Kidney (tissue), 14 donors: ENCODE measurements around the gene RSRC1. TPM values are rescaled to one million over a fixed set of nuclear protein-coding genes. Genes with fewer than 3 reads are reported as not detected.

Source experiments
- DNase-seq, 5 donors: peaks; one replicate each; pipeline ENCODE4 v3.0.0-alpha.2; 2013 to 2020
- FAIRE-seq: peaks from 2 replicates; lab custom pipeline; 2012; peaks lifted over from hg19 to GRCh38; lab: Jason Lieb, UNC
- H3K27ac ChIP-seq, 2 donors: one replicate each; pipeline ENCODE4 v1.7.0; 2013; ENCODE audit warnings: low read depth in 2 of 2, low read length in 2 of 2, inconsistent platforms in 1 of 2
- H3K27me3 ChIP-seq: one replicate; pipeline ENCODE4 v1.7.1; 2013; ENCODE audit warnings: low read length, inconsistent platforms; ENCODE audit not compliant: control insufficient read depth, insufficient read depth
- H3K36me3 ChIP-seq, 3 donors: one replicate each; pipeline versions ENCODE4 v1.7.0 to v1.7.1; 2013; ENCODE audit warnings: low read length in 3 of 3, control low read depth in 1 of 3, inconsistent platforms in 1 of 3; ENCODE audit not compliant: insufficient read depth in 3 of 3, control insufficient read depth in 2 of 3
- H3K4me1 ChIP-seq, 3 donors: one replicate each; pipeline versions ENCODE4 v1.7.0 to v1.7.1; 2013; ENCODE audit warnings: low read length in 3 of 3, inconsistent platforms in 1 of 3, low read depth in 1 of 3; ENCODE audit not compliant: control insufficient read depth in 2 of 3, insufficient read depth in 2 of 3
- H3K4me3 ChIP-seq, 3 donors: one replicate each; pipeline versions ENCODE4 v1.7.0 to v1.8.1; 2013; ENCODE audit warnings: low read length in 3 of 3, control low read depth in 1 of 3, inconsistent platforms in 1 of 3
- H3K9ac ChIP-seq, 3 donors: one replicate each; pipeline versions ENCODE4 v1.7.0 to v1.7.1; 2013; ENCODE audit warnings: low read length in 3 of 3, control low read depth in 1 of 3, inconsistent platforms in 1 of 3
- H3K9me3 ChIP-seq, 3 donors: one replicate each; pipeline versions ENCODE4 v1.7.0 to v1.7.1; 2013; ENCODE audit warnings: low read length in 3 of 3, control low read depth in 1 of 3, inconsistent platforms in 1 of 3; ENCODE audit not compliant: control insufficient read depth in 2 of 3, insufficient read depth in 1 of 3
- intact Hi-C: fragments of 100-400 bp; cut with DNase I; formaldehyde crosslinking; loops from one replicate; pipeline ENCODE4 v1.11.1; 2022
- polyA plus RNA-seq: library from polyadenylated mRNA; stranded (reverse); fragments of 350-450 nt; fragmentation: Illumina TruSeq; extraction: RNeasy Lipid Tissue Mini Kit (QIAGEN cat#74804); gene quantifications from one replicate; pipeline ENCODE4 v1.2.3, GENCODE V29; 2014; ENCODE audit warnings: low read depth, low replicate concordance; ENCODE audit not compliant: insufficient read depth
- total RNA-seq: library from RNA; stranded (reverse); fragmentation: NEBNext Ultra II Directional; extraction: Animal tissue kit (Norgen Biotek cat#: 25700); gene quantifications from one replicate; pipeline ENCODE4 v1.2.1, GENCODE V29; 2021
- TF ChIP-seq, protein P1 (sequence below): IDR thresholded peaks from 3 replicates; pipeline ENCODE4 v1.5.1; 2012; ENCODE audit warnings: mild to moderate bottlenecking, moderate library complexity, borderline replicate concordance; ENCODE audit not compliant: insufficient read depth; ENCODE audit errors: extremely low read depth
- donor health status: control.
- donor health status: control.
- donor health status: control.
- donor health status: control.
- donor health status: control.
- donor health status: DM: yes; HTN: yes; CAD: no.
- donor health status: Normal renal cell carcinoma (clear cell type).

Gene RSRC1
- total and polyA plus RNA-seq, 2 donors from 2014 or later: 14.3 to 33.8 TPM

DNA sequence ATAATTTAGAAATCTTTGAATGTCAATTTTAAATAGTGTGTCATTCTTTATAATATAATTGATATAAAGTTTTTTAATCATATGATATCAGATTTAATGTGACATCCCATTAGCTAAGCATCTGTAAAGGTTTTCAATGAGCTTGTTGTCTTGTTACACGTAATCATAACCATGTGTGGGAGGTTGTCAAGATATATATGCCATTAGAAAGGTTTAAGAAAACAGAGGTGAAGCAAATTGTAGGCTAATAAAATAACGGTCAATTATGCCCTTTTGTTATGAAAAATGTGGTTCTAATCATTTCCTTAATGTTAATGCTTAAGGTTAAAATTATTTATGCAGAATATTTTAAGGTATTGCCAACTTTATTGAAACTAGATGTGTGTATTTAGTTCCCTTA is 56.3 kb downstream of the RSRC1 start:
- no peaks in the 10 kb centered on the region for H3K27me3 ChIP-seq
- TF ChIP-seq, protein P1, sequence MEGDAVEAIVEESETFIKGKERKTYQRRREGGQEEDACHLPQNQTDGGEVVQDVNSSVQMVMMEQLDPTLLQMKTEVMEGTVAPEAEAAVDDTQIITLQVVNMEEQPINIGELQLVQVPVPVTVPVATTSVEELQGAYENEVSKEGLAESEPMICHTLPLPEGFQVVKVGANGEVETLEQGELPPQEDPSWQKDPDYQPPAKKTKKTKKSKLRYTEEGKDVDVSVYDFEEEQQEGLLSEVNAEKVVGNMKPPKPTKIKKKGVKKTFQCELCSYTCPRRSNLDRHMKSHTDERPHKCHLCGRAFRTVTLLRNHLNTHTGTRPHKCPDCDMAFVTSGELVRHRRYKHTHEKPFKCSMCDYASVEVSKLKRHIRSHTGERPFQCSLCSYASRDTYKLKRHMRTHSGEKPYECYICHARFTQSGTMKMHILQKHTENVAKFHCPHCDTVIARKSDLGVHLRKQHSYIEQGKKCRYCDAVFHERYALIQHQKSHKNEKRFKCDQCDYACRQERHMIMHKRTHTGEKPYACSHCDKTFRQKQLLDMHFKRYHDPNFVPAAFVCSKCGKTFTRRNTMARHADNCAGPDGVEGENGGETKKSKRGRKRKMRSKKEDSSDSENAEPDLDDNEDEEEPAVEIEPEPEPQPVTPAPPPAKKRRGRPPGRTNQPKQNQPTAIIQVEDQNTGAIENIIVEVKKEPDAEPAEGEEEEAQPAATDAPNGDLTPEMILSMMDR: no peak
- no peaks in the 10 kb centered on the region for H3K9me3 ChIP-seq
- H3K9ac ChIP-seq: no peak overlapping the region
- FAIRE-seq (peak; percentile 3), DNase-seq (no peak)
- intact Hi-C loops: no loop called here
- no peak overlapping the region for H3K4me3 ChIP-seq
- H3K36me3 ChIP-seq: no peaks in the 10 kb centered on the region
- no peak overlapping the region for H3K27ac ChIP-seq
- H3K4me1 ChIP-seq: no peaks in the 10 kb centered on the region

DNA sequence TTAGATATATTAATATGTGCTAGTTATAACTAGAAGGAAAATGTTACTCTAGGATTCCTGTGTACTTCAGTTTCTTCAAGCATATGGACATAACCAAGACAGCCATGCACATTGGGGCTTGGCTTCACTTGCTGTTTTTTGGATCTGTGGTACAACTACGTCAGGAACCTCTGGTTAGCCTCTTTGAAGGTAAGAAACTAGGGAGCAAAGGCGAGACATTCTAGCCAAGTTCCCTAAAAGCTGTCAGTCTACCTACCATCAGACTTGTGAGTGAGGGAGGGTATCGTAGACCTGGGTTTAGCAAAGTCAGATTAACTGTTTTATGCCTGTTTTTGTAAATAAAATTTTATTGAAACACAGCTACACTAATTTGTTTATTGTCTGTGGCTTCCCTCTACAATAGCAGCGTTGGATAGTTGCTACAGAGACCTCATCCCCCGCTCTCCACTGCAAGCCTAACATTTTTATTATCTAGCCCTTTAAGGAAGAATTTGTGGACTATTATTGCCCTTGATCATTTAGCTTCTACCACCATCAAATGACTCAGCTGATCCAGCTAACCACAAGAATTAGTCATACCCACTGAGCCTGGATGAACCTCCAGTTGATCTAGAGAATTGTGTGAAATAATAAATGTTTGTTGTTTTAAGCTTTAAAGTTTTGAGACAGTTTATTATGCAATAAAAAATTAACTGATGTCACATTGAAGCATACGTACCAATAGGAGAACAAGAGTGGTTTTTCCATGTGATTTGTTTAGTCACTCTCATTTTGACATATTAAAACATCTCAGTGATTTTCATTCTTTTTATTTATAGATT is 58.1 kb downstream of the RSRC1 start:
- intact Hi-C loops: no loop called here
- no peaks in the 10 kb centered on the region for H3K27me3 ChIP-seq
- no peak for DNase-seq
- H3K9ac ChIP-seq: no peak overlapping the region
- H3K4me1 ChIP-seq: no peaks in the 10 kb centered on the region
- H3K9me3 ChIP-seq: no peaks in the 10 kb centered on the region
- FAIRE-seq: no peak
- H3K27ac ChIP-seq: no peak overlapping the region
- no peak overlapping the region for H3K4me3 ChIP-seq
- H3K36me3 ChIP-seq: no peaks in the 10 kb centered on the region
- TF ChIP-seq, protein P1: no peak

DNA sequence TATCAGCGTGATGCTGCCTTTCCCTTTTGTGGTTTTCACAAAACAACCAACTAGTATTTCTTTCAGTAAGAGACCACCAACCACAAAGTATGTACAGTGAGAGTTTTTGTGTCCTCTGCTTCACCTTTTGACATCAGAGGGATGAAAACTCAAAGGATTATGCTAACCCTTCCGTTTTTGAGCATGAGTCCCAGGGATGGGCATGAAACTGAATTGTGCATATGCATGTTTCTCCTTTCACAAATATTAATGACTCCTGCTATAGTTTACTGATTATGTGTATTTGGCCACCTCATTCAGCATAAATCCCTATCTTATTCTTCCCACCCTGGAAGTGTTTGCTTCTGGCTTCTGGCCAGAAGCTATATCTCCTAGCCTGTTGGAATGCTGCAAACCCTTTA is 59.2 kb downstream of the RSRC1 start:
- Histone ChIP-seq H3K4me3 (no peak overlapping the region), H3K9me3 (no peaks in the 10 kb centered on the region), H3K36me3 (no peaks in the 10 kb centered on the region), H3K4me1 (no peaks in the 10 kb centered on the region), H3K27me3 (no peaks in the 10 kb centered on the region), H3K27ac (no peak overlapping the region), H3K9ac (no peak overlapping the region)
- FAIRE-seq (no peak), DNase-seq (peak in 1 of 5 donors; percentile 4)
- TF ChIP-seq, protein P1: no peak
- intact Hi-C loops: no loop called here
